Suppressor macrophage treated with lipopolysaccharide for 4 hours (primary cell): ENCODE measurements around the gene VPS37B.
"Not testable (repeated sequence)": the region's sequence is repeated elsewhere in the genome, so short reads cannot be mapped to it uniquely, and the experiment has no call there.

Experiments used
- DNase-seq: peaks from one replicate; pipeline ENCODE4 v3.0.0-alpha.2; 2020

Gene VPS37B

GRCh38 chr12:122903693-122904034 lies 7.7 kb upstream of the VPS37B start:
- no peak for DNase-seq

- no peak for DNase-seq
Observed at GRCh38 chr12:122902854-122903692, 7.1 kb upstream of the VPS37B start.

GRCh38 chr12:122899887-122900286 lies 4.0 kb upstream of the VPS37B start:
- no peak for DNase-seq

GRCh38 chr12:122896662-122897061 lies 738 bp upstream of the VPS37B start:
- DNase-seq: no peak

GRCh38 chr12:122895320-122895703 lies 612 bp downstream of the VPS37B start:
- no peak for DNase-seq

GRCh38 chr12:122894193-122895121 lies 1.5 kb downstream of the VPS37B start:
- no peak for DNase-seq

- no peak for DNase-seq
Observed at GRCh38 chr12:122893208-122894153, 2.4 kb downstream of the VPS37B start.

- not testable (repeated sequence) for DNase-seq
Observed at GRCh38 chr12:122892724-122893123, 3.2 kb downstream of the VPS37B start.

GRCh38 chr12:122891661-122892525 lies 4.0 kb downstream of the VPS37B start:
- DNase-seq: peak; percentile 67

- DNase-seq: no peak
Observed at GRCh38 chr12:122889761-122890520, 6.0 kb downstream of the VPS37B start.

- DNase-seq: peak; percentile 75
Observed at GRCh38 chr12:122888232-122888752, 7.6 kb downstream of the VPS37B start.

- no peak for DNase-seq
Observed at GRCh38 chr12:122887819-122888212, 8.1 kb downstream of the VPS37B start.

- DNase-seq: no peak
Observed at GRCh38 chr12:122886851-122887818, 8.8 kb downstream of the VPS37B start.

GRCh38 chr12:122886161-122886560 lies 9.8 kb downstream of the VPS37B start:
- DNase-seq: no peak

- DNase-seq: peak; percentile 69
Observed at GRCh38 chr12:122884860-122885259, 11.1 kb downstream of the VPS37B start.

GRCh38 chr12:122884091-122884826 lies 11.7 kb downstream of the VPS37B start:
- DNase-seq: no peak

GRCh38 chr12:122882908-122883558 lies 12.9 kb downstream of the VPS37B start:
- DNase-seq: no peak

- peak; percentile 41 for DNase-seq
Observed at GRCh38 chr12:122880668-122881067, 15.3 kb downstream of the VPS37B start.
